Pancreas (tissue), 10 donors: ENCODE results near the gene SLC25A24. TPM values are rescaled to one million over a fixed set of nuclear protein-coding genes. Genes with fewer than 3 reads are reported as not detected.

ENCODE experiments used
- ATAC-seq, 4 donors: fragments of 200-7000 bp; cut with Tn5 transposase; one replicate each; pipeline versions ENCODE4 v1.8.0 to v1.9.1; 2020; ENCODE audit warnings: mild to moderate bottlenecking in 4 of 4, moderate library complexity in 4 of 4
- DNase-seq, 6 donors: peaks; one replicate each; pipeline ENCODE4 v3.0.0-alpha.2; 2020
- FAIRE-seq: peaks from 2 replicates; lab custom pipeline; 2012; peaks lifted over from hg19 to GRCh38; lab: Jason Lieb, UNC
- H3K27ac ChIP-seq, 4 donors: fragments of 200-600 bp; sonication (generic); 1 replicate in 3 of 4; 2 replicates in 1 of 4; pipeline versions ENCODE4 v1.5.0 to v1.8.0; 2020
- H3K27me3 ChIP-seq, 4 donors: fragments of 200-600 bp; one replicate each; pipeline ENCODE4 v1.8.0; 2021
- H3K36me3 ChIP-seq, 3 donors: fragments of 200-600 bp; sonication (generic) in 1 of 3; one replicate each; pipeline versions ENCODE4 v1.5.0 to v1.8.0; 2020 to 2021
- H3K4me1 ChIP-seq, 3 donors: fragments of 200-600 bp; one replicate each; pipeline ENCODE4 v1.8.0; 2021
- H3K4me3 ChIP-seq, 4 donors: fragments of 200-600 bp; sonication (generic) in 2 of 4; one replicate each; pipeline versions ENCODE4 v1.5.0 to v1.8.0; 2020 to 2021
- H3K9me3 ChIP-seq, 4 donors: fragments of 200-600 bp; one replicate each; pipeline ENCODE4 v1.8.0; 2021
- WGBS, 2 donors: extraction: QIAGEN DNeasy Blood & Tissue Kit; methylation state at CpG; one replicate each; pipeline ENCODE4 v1.1.7; 2013; 5-methylcytosine and 5-hydroxymethylcytosine counted together
- intact Hi-C, 3 donors: fragments of 100-400 bp; cut with DNase I; formaldehyde crosslinking; loops; one replicate each; pipeline versions ENCODE4 v1.11.1 to v1.14.2; 2022
- polyA plus RNA-seq, 2 donors: library from polyadenylated mRNA; stranded (reverse); fragments of 200-250 nt; gene quantifications; one replicate each; pipeline ENCODE4 v1.2.3, GENCODE V29; 2013
- total RNA-seq, 6 donors: library from RNA; stranded (reverse); fragmentation: NEBNext Ultra II Directional in 4 of 6; extraction: Animal tissue kit (Norgen Biotek cat#: 25700) in 4 of 6; gene quantifications; one replicate each; pipeline versions ENCODE4 v1.2.1 to v1.2.4, GENCODE V29; 2021 to 2023
- TF ChIP-seq, protein P1 (sequence below), 4 donors: fragments of 200-600 bp; sonication (generic) in 3 of 4; IDR thresholded peaks; one replicate each; pipeline versions ENCODE4 v1.5.0 to v1.8.0; 2021; ENCODE audit warnings: antibody characterized with exemption in 4 of 4
- donor health status: healthy with polysubstance abuse.
- donor health status: DM: no; HTN: no; CAD: no; lungs with moderate emphysema.
- donor health status: DM: no; HTN: no; CAD: no.
- donor health status: control.
- donor health status: control.
- donor health status: Bipolar disorder and iron deficiency.
- donor health status: DM: yes; HTN: yes; CAD: no.
- donor health status: DM: no; HTN: no; CAD: no.
- donor health status: DM: no; HTN: no; CAD: no.
- donor health status: DM: yes; HTN: yes; CAD: no.

Gene SLC25A24
- total and polyA plus RNA-seq, 8 donors = 3.3 to 16.9 (median 7.3) TPM

DNA sequence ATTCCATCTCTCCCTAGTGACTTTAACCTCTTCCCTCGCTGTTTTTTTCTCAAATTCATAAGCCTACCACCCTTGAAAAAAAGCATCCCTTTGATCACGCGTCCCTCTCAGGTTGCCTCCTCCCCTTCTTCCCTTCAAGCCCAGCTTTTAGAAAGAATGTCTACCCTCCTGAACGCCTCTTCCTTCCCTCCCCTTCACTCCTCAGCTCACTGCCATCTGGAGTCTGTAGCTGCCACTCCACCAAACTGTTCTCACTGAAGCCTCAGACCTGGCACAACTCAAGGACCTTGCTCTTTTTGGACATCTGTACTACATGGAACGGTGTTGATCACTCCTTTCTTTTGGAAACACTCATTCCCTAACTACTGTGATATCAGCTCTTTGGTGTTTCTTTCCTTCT is 80.6 kb downstream of the SLC25A24 start:
- Histone ChIP-seq H3K9me3 (no peaks in the 10 kb centered on the region), H3K4me1 (no peaks in the 10 kb centered on the region), H3K4me3 (no peak overlapping the region), H3K27ac (no peak overlapping the region), H3K27me3 (no peaks in the 10 kb centered on the region), H3K36me3 (no peaks in the 10 kb centered on the region)
- TF ChIP-seq, protein P1, sequence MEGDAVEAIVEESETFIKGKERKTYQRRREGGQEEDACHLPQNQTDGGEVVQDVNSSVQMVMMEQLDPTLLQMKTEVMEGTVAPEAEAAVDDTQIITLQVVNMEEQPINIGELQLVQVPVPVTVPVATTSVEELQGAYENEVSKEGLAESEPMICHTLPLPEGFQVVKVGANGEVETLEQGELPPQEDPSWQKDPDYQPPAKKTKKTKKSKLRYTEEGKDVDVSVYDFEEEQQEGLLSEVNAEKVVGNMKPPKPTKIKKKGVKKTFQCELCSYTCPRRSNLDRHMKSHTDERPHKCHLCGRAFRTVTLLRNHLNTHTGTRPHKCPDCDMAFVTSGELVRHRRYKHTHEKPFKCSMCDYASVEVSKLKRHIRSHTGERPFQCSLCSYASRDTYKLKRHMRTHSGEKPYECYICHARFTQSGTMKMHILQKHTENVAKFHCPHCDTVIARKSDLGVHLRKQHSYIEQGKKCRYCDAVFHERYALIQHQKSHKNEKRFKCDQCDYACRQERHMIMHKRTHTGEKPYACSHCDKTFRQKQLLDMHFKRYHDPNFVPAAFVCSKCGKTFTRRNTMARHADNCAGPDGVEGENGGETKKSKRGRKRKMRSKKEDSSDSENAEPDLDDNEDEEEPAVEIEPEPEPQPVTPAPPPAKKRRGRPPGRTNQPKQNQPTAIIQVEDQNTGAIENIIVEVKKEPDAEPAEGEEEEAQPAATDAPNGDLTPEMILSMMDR (IDR thresholded peaks at IDR 0.05) = no peak
- ATAC-seq (no peak), DNase-seq (no peak), FAIRE-seq (no peak)
- intact Hi-C loops = no loop called here
- WGBS, 2 donors = 31 to 36% methylated on average over 5 of the region's 5 CpGs

DNA sequence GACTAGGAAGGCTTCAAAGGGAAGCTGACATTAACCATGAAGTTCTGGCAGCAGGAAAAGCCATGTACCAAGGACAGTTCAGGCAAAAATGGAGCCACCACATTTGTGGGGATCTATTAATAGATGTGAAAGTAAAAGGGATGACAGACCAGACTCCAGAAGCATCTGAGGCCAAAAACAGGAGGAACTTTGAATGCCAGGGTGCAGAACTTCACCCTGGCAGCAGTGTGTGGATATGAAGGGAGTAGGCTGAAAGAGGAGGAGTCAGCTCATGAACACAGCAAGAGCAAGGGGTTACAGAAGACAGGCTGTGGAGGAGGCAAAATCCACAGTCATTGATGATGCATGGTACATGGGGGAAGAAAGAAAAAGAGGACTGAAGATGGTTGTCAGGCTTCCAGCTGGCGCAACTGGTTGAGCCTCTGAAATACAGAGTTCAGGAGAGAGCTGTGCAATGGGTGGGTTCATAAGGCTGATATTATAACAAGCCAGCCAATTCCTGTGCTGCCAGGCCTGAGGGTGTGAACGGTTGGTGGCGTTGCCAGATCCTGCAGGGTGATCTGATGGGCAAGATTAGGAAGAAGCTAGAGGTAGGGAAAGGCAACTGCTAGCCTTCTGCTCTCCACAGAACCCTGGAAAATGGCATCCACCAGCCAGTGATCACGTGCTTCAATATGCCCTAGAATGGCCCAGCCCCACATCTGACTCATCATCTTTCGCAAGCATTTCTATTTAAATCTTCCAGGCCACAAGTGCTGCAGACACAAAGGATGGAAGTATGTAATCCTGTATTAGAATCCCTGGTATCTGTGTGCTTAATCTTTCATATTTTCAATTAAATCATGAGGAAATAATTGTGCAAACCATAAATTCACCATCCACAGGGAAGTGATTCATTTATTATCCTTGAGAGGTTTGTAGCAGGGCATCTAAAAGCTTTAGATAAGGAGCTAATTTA is 81.9 kb downstream of the SLC25A24 start:
- FAIRE-seq (no peak), DNase-seq (no peak), ATAC-seq (peak in 1 of 4 donors; percentile 49)
- H3K4me1 ChIP-seq = no peaks in the 10 kb centered on the region
- H3K4me3 ChIP-seq = no peak overlapping the region
- no peak overlapping the region for H3K27ac ChIP-seq
- no peaks in the 10 kb centered on the region for H3K36me3 ChIP-seq
- intact Hi-C loops = no loop called here
- H3K9me3 ChIP-seq = no peaks in the 10 kb centered on the region
- H3K27me3 ChIP-seq = no peaks in the 10 kb centered on the region
- TF ChIP-seq, protein P1 (IDR thresholded peaks at IDR 0.05) = no peak
- 72 to 92% methylated on average over 5 of the region's 5 CpGs for WGBS, 2 donors

DNA sequence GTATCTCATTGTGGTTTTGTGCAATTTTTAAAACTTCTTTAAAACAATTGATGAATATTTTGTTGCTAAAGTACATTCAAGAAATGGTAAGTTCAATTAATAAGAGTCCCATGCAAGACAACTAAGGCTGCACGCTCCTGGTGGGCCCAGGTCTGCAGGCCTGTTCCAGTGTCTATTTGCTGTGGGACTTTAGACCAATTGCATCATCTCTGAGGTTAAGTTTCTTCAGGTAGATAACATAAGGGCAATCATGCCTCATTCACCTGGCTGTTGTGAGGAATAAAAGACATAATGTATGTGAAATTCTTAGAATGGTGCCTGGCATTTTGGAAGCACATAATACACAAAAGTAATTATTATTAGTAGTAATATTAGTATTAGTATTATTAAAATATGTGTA is 82.9 kb downstream of the SLC25A24 start:
- intact Hi-C loops = no loop called here
- no peaks in the 10 kb centered on the region for H3K4me1 ChIP-seq
- H3K27ac ChIP-seq = no peak overlapping the region
- H3K27me3 ChIP-seq = no peaks in the 10 kb centered on the region
- no peaks in the 10 kb centered on the region for H3K9me3 ChIP-seq
- no peak for DNase-seq
- TF ChIP-seq, protein P1 (IDR thresholded peaks at IDR 0.05) = no peak
- no peak overlapping the region for H3K4me3 ChIP-seq
- no peaks in the 10 kb centered on the region for H3K36me3 ChIP-seq
- FAIRE-seq = no peak
- ATAC-seq = no peak
- 88 to 97% methylated on average over 1 of the region's 1 CpG for WGBS, 2 donors

DNA sequence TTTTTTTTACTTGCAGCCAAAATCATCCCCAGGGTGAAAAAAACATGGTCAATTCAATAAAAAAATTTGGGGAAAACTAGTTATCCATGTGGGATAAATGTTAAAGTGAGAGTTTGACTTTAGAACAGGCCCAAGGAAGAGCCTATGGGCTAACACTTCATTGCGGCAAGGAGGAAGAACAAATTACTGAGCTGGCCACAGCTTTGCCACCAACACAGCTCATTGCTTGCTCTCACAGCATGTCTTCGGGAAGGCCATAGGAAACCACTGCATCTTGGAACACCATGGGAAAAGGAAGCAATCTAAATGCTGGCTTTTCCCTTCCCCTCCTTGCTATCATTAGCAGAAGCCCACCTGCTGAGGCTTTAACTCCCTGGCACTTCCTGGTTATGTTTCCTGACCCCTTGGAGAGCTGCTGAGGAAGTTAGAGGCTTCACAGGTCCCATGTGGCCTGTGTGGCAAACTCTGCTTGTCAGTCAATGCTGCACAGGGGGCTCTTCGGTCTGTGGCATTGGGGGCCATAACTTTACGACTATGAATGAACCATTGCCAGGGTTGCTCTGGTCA is 86.0 kb downstream of the SLC25A24 start:
- FAIRE-seq (no peak), ATAC-seq (no peak), DNase-seq (no peak)
- H3K4me3 ChIP-seq = no peak overlapping the region
- no peaks in the 10 kb centered on the region for H3K36me3 ChIP-seq
- intact Hi-C loops = no loop called here
- H3K27ac ChIP-seq = no peak overlapping the region
- no peaks in the 10 kb centered on the region for H3K4me1 ChIP-seq
- 56 to 62% methylated on average over 4 of the region's 4 CpGs for WGBS, 2 donors
- no peaks in the 10 kb centered on the region for H3K9me3 ChIP-seq
- H3K27me3 ChIP-seq = no peaks in the 10 kb centered on the region
- TF ChIP-seq, protein P1 (IDR thresholded peaks at IDR 0.05) = no peak

DNA sequence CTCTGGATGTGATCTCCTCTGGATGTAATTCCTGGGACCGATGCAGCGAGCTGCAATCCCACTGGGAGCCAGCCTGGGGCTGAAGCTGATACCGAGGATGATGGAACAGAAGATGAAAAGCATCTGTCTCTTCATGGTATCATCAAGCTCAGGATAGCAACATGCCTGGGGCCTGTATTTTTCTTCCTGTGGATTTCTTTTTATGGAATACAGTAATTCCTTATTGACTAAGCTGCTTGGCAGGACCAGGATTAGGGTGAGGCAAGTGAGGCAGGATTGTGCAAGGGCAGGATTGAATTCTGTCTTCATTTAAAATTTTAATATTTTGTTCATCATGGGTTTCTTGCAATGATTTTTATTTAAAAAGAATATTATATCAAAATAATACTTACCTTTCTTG is 86.6 kb downstream of the SLC25A24 start:
- DNase-seq (no peak), FAIRE-seq (no peak), ATAC-seq (no peak)
- WGBS, 2 donors = 52 to 56% methylated on average over 3 of the region's 3 CpGs
- no peaks in the 10 kb centered on the region for H3K9me3 ChIP-seq
- no peaks in the 10 kb centered on the region for H3K27me3 ChIP-seq
- no peaks in the 10 kb centered on the region for H3K4me1 ChIP-seq
- intact Hi-C loops = no loop called here
- TF ChIP-seq, protein P1 (IDR thresholded peaks at IDR 0.05) = no peak
- H3K4me3 ChIP-seq = no peak overlapping the region
- H3K27ac ChIP-seq = no peak overlapping the region
- no peaks in the 10 kb centered on the region for H3K36me3 ChIP-seq
